ENCODE results near the gene ARHGEF10L. TPM values are rescaled to one million over a fixed set of nuclear protein-coding genes. Genes with fewer than 3 reads are reported as not detected.

Gene ARHGEF10L
- total RNA-seq, 4 donors from 2014 or later: 38.5 to 73.8 (median 41.7) TPM

GRCh38 chr1:17729909-17730308 is 190.4 kb downstream of the ARHGEF10L start:
- Histone ChIP-seq H3K4me1 (no peaks in the 10 kb centered on the region), H3K27me3 (no peaks in the 10 kb centered on the region), H3K4me3 (no peak overlapping the region), H3K9me3 (no peaks in the 10 kb centered on the region), H3K27ac (no peak overlapping the region), H3K36me3 (no peaks in the 10 kb centered on the region)
- DNase-seq (ENCODE audit: low spot score in 2 of 2): no peak
- WGBS, 2 donors: 68 to 74% methylated on average over 10 of the region's 10 CpGs
- TF ChIP-seq CTCF (IDR thresholded peaks at IDR 0.05): no peak
- no peak for TF ChIP-seq POLR2A (IDR thresholded peaks at IDR 0.05)
- no peak for TF ChIP-seq EP300 (IDR thresholded peaks at IDR 0.05)

GRCh38 chr1:17731460-17731859 is 192.0 kb downstream of the ARHGEF10L start:
- Histone ChIP-seq H3K4me3 (no peak overlapping the region), H3K9me3 (no peaks in the 10 kb centered on the region), H3K4me1 (no peaks in the 10 kb centered on the region), H3K27ac (no peak overlapping the region), H3K27me3 (peaks cover 0 to 11% of the 10 kb centered on the region in 2 donors), H3K36me3 (no peaks in the 10 kb centered on the region)
- TF ChIP-seq POLR2A (IDR thresholded peaks at IDR 0.05) (no peak), EP300 (IDR thresholded peaks at IDR 0.05) (no peak), CTCF (IDR thresholded peaks at IDR 0.05) (no peak)
- DNase-seq (ENCODE audit: low spot score in 2 of 2): no peak
- 79 to 80% methylated on average over 5 of the region's 5 CpGs for WGBS, 2 donors

GRCh38 chr1:17732475-17732874 is 193.0 kb downstream of the ARHGEF10L start:
- no peaks in the 10 kb centered on the region for H3K4me1 ChIP-seq
- TF ChIP-seq EP300 (IDR thresholded peaks at IDR 0.05): no peak
- no peak for TF ChIP-seq CTCF (IDR thresholded peaks at IDR 0.05)
- no peak for TF ChIP-seq POLR2A (IDR thresholded peaks at IDR 0.05)
- no peaks in the 10 kb centered on the region for H3K36me3 ChIP-seq
- H3K27me3 ChIP-seq: peaks cover 0 to 18% of the 10 kb centered on the region in 2 donors
- no peak overlapping the region for H3K27ac ChIP-seq
- 58% methylated on average over 2 of the region's 2 CpGs for WGBS, 2 donors
- H3K4me3 ChIP-seq: no peak overlapping the region
- DNase-seq (ENCODE audit: low spot score in 2 of 2): no peak
- H3K9me3 ChIP-seq: no peaks in the 10 kb centered on the region

- 51 to 61% methylated on average over 21 of the region's 21 CpGs for WGBS, 2 donors
- Histone ChIP-seq H3K9me3 (no peaks in the 10 kb centered on the region), H3K27ac (no peak overlapping the region), H3K4me1 (no peaks in the 10 kb centered on the region), H3K27me3 (peaks cover 0 to 24% of the 10 kb centered on the region in 2 donors), H3K4me3 (no peak overlapping the region), H3K36me3 (no peaks in the 10 kb centered on the region)
- DNase-seq (ENCODE audit: low spot score in 2 of 2): no peak
- no peak for TF ChIP-seq EP300 (IDR thresholded peaks at IDR 0.05)
- TF ChIP-seq CTCF (IDR thresholded peaks at IDR 0.05): no peak
- no peak for TF ChIP-seq POLR2A (IDR thresholded peaks at IDR 0.05)
Measured at GRCh38 chr1:17733661-17734060, 194.2 kb downstream of the ARHGEF10L start.

GRCh38 chr1:17734609-17735008 is 195.1 kb downstream of the ARHGEF10L start:
- peaks cover 0 to 24% of the 10 kb centered on the region in 2 donors for H3K27me3 ChIP-seq
- H3K36me3 ChIP-seq: no peaks in the 10 kb centered on the region
- 83% methylated on average over 7 of the region's 7 CpGs for WGBS, 2 donors
- H3K27ac ChIP-seq: no peak overlapping the region
- TF ChIP-seq POLR2A (IDR thresholded peaks at IDR 0.05): no peak
- no peak for TF ChIP-seq CTCF (IDR thresholded peaks at IDR 0.05)
- TF ChIP-seq EP300 (IDR thresholded peaks at IDR 0.05): no peak
- no peak overlapping the region for H3K4me3 ChIP-seq
- H3K9me3 ChIP-seq: no peaks in the 10 kb centered on the region
- no peaks in the 10 kb centered on the region for H3K4me1 ChIP-seq
- no peak for DNase-seq (ENCODE audit: low spot score in 2 of 2)
